ENCODE results near the gene OGFRL1.
"Not testable (repeated sequence)": the region's sequence is repeated elsewhere in the genome, so short reads cannot be mapped to it uniquely, and the experiment has no call there.

OGFRL1 gene

DNA sequence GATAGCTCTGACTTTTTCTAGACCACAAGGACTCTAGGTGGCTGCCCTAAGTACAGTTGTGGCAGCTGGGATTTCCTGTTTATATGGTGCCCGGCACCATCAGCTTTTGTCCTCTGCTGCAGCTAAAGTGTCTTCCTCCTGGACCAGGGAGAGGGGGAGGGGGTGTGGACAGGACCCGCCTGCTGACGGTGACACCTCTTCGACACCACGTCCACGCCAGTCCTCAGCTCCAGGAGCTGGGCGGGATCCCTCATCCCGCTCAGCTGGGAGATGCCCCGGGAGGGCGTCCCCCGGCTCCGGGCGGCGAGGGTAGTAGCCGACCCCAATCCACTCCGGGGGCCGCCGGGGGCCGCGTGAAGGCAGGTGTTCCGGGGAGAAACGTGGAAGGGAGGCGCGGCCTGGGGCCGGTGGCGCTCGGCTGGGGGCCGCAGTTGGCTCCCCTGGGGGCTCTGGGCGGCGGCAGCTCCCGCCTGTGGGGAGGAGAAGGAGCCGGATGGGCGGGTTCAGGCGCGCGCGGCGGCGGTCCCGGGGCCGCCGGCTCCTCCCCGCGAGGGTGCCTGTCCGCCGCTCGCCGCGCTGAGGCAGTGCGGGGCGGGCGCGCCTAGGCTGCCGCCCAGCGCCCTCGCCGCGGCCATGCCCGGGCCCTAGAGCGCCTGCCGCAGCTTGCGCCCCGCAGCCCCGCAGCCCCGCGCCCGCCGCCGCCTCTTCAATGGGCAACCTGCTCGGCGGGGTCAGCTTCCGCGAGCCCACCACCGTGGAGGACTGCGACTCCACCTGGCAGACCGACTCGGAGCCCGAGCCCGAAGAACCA is at the start of gene OGFRL1:
Gene OGFRL1, plus strand, starts transcription at position 584 of the 811 bp plus-strand sequence. Its CDS starts 126 bp downstream, at position 710.
- peak; percentile 45 to 46 for DNase-seq (ENCODE audit: extremely low read depth in 1 of 2, low read depth in 1 of 2)

DNA sequence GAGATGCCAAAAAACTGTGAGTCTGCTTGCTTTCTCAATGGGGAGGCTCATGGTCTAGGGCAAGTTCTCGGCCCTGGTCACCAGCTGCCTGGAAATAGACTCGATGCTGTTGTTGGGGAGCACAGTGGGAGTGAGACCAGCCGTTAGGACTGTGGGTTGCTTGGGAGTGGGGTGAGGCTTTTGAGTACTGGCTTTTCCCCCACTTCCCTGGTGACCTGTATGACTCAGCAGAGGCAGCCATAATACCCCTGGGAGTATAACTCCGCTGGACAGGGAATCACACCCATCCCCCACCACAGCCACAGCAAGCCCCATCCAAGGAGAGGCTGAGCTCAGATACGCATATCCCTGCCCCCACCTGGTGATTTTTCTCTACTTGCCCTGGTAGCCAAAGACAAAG is 48.9 kb upstream of the OGFRL1 start:
- DNase-seq (ENCODE audit: extremely low read depth in 1 of 2, low read depth in 1 of 2) = no peak

DNA sequence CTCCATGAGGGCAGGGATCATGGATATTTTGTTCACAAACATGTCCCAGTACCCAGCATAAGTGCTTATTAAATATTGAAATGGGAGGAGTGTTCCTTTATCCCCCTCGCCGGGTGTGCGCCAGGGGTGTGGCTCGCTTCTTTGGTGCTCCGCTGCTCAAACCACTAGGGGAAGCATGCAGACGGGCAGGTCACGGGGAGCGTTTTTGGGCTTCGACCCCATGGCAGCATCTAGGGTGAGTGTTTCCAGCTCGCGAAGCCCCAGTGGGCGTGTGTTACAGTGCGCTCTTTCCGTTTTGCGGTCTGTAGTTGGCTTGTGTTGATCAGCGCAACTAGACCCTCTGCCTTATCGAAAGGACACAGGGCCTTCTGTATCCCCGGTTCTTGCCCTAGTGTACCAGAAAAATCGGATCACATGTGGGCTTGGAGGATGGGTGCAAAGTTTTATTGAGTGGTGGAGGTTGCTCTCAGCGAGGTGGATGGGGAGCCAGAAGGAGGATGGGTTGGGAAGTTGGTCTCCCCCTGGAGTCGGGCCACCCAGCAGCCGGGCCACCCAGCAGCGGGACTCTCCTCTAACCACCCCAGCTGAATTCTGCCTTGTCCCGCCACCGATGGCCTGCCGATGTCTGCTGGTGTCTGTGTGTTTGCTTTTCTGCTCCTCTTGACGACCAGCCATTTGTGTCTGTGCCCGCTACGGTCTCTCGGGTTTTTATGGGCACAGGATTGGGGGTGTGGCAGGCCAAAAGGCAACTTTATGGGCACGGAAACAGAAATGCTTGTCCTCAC is 43.2 kb upstream of the OGFRL1 start:
- DNase-seq (ENCODE audit: extremely low read depth in 1 of 2, low read depth in 1 of 2) = no peak

DNA sequence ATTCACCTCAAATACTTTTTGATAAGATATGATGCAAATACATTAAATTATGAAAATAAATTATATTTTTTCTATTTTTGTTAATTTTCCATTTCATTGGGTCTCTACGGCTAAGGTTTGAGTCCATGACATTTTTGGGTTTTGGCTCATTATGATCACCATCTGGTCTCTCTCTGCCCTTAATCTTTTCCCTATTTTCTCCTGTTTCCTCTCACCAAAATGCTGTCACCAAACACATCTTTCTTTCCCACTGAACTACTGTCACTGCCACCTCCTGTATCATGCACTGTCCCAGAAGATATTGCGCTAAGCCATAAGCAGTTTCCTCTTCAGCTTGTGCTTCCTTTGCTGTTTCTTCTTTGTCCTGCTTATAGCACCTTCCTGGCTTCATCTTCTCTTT is 42.0 kb upstream of the OGFRL1 start:
- DNase-seq (ENCODE audit: extremely low read depth in 1 of 2, low read depth in 1 of 2) = no peak

DNA sequence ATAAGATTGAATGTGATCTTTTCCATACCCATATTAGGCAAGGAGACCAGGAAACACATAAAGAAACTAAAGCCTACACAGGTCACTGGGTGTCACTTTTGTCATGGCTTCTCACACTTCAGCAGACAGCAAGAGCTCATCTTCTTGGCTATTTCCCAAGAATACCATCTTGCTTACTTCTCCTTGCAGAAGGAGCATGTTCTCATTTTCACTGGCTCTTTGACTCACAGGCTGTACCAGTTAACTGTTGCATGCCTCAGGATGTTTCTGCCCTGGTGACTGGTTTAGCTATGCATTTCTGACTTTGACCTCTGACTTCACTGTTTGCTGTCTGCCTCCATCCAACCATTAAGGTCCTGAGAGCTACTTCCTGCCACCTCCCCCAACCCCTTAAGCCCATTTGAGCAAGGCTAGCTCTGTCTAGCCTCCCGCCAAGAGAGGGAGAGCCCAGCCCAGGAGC is 40.3 kb upstream of the OGFRL1 start:
- DNase-seq (ENCODE audit: extremely low read depth in 1 of 2, low read depth in 1 of 2) = no peak

DNA sequence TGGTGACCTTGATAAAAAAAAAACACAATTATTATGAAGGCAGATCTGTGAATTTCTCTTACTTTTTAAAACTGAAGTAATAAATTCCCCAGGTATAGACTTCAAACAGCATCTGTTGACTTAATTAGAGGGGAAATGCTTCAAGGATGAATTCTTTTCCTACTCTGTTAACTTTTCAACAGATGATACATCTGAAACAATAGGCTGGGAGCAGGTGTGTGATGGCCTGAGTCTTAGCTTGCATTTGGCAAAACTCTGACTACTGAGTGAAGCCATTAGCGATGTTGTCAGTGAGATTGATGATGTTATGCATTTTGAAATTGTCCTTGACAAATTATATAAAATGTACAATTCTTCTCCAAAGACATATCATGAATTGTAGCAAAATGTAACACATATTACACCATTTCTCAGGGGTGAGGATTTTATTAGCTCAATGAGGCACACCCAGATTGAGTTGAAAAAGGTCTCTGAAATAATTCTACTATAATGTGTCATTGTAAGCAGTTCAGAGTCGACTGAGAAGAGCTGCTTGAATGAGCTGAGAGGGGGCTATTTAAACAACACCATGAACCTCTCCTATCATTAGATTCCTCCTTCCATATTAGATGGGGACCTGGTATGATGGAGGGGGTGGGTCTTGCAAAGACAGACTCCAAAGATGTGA is 39.6 kb upstream of the OGFRL1 start:
- DNase-seq (ENCODE audit: extremely low read depth in 1 of 2, low read depth in 1 of 2) = no peak

DNA sequence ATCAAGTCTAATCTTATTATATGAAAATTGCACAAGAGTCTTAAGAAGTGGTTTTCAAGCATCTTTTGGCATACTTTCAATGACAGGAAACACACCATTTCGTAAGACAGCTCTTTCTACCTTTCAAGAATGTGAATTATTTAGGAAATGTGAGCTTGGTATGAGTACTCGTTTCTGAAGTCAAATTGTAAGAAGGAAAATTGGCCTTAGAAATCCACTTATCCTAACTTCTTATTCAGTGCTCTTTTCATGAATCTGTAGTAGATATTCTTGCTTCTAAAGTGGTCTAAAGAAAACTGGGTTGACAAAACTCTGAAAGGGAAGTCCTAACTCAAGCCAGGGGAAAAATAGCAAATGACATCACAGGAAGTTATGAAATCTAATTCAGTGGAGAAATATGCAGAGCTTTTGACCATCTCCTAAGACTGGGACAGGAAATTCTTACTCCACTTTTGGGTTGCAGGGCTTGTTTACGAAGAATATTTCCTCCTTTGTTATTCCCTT is 38.5 kb upstream of the OGFRL1 start:
- DNase-seq (ENCODE audit: extremely low read depth in 1 of 2, low read depth in 1 of 2) = no peak

DNA sequence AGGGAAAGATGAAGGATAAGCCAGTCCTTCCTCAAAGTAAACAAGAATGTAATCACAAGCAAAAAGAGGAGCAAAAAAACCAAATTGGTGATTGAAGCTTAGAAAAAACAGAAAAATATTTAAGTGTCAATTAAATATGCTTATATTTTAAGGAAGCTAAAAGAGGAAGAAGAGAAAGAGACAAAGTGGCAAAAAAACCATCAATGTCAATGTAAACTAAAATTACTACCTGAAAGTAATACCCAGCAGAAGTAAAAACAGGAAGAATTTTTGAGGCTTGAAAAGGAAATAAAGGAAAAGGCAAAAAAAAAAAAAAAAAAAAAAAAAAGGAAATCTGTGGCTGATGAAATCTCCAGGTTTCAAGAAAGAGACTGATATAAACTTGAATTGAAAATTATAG is 36.2 kb upstream of the OGFRL1 start:
- no peak for DNase-seq (ENCODE audit: extremely low read depth in 1 of 2, low read depth in 1 of 2)

DNA sequence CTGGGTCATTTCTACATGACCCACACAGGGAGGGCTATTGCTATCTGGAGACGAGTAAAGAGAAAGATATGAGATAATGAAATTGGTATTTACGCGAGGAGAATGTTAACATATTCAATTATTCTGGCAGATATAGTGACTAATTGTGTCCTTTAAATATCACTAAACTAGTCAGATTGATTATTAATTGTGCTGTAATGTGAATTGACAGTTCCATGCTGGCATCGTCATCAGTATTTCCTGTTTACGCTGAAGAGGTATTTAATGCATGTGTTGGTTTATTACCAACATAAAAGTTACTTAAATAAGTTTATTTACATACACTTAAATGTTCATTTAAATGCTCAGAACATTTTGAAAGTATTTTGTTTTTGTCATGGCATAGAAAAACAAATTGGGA is 35.7 kb upstream of the OGFRL1 start:
- no peak for DNase-seq (ENCODE audit: extremely low read depth in 1 of 2, low read depth in 1 of 2)

DNA sequence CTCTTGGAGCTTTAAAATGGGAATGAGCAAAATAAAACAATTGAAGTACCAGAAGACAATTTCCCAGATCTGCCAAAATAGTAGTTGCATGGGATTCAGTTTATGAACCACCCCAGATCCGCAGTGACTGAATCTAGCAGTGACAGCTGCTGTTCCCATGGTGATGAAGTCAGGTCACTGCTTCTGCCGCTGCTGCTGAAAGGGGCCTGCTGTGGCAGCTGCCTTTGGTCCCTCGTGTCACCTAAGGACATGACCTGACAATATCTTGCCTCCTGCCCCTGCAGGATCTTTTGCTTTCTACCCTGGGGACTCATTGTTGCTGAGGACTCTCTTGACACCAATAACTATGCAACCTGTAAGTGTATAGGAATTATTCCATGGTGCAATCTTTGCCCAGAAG is 34.3 kb upstream of the OGFRL1 start:
- DNase-seq (ENCODE audit: extremely low read depth in 1 of 2, low read depth in 1 of 2) = no peak

DNA sequence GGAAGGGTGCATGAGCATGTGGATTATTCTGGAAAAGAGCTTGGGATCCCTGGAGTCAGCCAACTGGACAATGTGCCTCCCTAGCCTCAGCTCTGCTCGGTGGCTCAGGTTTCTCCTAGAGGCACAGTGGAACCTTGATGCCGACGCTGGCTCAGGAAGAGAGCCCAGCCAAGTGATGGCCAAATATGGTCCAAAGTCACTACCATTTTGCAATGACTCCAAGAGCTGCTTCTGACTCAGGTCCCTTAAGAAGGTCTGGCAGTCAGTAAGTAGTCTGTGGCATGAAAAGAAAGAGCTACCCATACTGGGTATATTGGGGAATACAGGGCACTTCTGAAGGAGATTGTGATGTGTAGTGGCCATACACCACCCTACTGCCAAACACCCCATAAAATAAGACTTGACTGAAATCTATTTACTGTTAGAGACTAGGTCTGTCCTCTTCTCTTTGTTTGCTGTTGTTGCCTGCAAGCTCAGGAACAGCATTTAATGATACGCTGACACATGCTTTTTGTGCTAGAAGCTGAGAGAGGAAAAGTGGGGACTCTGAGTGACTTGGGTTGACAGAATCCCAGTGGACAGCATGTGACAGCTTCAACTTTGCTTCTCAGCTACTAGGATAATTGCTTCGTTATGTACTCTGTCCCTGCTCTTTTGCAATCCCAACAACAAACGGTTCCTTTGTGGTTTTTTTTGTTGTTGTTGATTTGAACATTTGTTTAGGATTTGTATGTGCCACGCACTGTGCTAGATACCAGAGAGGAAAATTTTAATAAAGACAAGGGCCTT is 30.3 kb upstream of the OGFRL1 start:
- no peak for DNase-seq (ENCODE audit: extremely low read depth in 1 of 2, low read depth in 1 of 2)

DNA sequence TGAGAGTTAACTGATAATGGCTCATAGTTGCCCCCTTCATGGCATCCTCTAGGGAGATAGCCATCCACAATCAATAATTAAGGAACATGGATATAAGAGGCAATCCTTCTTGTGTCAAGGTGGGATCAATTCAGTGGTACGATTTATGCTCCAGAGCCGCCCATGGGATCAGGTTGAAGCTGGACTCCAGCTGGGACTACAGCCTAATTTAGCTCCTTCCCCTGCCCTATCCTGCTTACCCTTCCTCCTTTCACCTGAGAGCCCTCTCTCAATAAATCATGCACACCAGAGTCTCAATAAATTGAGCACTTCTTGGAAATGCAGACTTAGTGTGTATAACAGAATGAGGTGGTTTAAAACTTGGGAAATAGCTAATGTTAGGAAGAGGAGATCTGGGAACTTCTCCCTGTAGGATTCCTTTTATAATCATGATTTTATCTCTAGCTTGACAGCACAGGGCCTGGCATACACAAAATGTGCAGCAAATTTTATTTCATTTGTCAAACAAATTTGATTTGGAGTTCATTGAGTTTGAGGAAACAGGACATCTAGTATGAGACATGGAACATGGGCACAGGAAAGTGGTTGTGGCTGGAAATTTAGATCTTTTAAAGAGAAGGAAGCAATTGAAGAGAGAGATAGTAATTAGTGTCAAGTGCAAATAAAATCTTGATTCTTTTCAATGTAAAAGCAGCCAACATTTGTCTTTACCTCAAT is 28.6 kb upstream of the OGFRL1 start:
- no peak for DNase-seq (ENCODE audit: extremely low read depth in 1 of 2, low read depth in 1 of 2)

DNA sequence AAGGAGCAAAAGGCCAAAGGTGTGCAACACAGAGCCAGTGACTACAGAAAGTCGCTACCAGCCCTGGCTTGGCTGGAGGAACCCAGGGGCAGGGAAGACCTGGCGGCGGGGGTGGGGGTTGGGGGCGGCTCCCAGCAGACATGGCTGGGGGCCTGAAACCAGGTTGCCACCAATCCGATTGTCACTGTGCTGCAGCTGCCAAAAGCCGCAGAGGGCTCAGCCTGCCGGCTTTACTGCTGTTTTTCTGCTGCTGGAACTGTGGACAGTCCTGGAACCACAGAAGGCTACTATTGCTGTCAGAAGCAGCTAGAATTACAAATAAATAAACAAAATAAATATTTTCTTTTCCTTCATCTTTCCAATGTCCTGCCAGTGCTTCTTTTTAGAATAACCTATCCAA is 25.7 kb upstream of the OGFRL1 start:
- no peak for DNase-seq (ENCODE audit: extremely low read depth in 1 of 2, low read depth in 1 of 2)

DNA sequence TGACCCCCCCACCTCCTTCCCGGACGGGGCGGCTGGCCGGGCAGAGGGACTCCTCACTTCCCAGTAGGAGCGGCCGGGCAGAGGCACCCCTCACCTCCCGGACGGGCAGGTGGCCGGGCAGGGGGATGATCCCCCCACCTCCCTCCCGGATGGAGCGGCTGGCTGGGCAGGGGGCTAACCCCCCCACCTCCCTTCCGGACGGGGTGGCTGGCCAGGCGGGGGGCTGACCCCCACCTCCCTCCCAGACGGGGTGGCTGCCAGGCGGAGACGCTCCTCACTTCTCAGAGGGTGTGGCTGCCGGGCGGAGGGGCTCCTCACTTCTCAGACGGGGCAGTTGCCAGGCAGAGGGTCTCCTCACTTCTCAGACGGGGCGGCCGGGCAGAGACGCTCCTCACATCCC is 22.2 kb upstream of the OGFRL1 start:
- not testable (repeated sequence) for DNase-seq (ENCODE audit: extremely low read depth in 1 of 2, low read depth in 1 of 2)

DNA sequence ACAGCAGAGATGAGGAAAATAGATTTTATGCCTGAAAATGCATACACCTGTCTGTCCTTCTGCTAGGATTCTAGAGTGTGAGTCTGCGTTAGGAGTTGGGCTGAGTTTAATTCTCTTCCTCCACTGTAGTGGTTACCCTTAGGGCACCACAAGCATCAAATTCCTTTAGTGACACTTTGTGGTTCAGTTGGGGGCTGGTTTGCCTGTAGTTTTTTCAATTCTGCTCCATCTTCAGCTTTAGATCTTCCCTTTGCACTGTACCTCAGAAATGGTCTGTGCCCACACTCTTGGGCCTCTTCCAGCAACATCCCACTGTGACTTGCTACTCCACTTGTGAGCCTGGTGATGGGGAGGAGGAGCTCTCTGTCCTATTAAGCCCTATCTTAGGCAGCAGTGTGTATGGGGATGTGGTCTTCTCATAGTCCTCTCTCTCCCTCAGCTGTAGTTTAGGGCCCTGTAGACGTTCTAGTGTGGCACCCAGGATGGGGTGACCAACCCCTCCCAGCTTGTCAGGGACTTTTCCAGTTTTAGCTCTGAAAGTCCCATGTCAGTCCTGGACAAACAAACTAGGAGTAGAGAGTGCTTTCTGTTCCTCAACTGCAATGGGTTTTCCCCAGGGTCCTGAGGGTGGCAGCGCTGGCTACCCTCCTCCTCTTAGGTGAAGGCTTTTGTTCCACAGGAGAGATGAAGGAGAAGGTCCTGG is 19.7 kb upstream of the OGFRL1 start:
- DNase-seq (ENCODE audit: extremely low read depth in 1 of 2, low read depth in 1 of 2) = no peak

DNA sequence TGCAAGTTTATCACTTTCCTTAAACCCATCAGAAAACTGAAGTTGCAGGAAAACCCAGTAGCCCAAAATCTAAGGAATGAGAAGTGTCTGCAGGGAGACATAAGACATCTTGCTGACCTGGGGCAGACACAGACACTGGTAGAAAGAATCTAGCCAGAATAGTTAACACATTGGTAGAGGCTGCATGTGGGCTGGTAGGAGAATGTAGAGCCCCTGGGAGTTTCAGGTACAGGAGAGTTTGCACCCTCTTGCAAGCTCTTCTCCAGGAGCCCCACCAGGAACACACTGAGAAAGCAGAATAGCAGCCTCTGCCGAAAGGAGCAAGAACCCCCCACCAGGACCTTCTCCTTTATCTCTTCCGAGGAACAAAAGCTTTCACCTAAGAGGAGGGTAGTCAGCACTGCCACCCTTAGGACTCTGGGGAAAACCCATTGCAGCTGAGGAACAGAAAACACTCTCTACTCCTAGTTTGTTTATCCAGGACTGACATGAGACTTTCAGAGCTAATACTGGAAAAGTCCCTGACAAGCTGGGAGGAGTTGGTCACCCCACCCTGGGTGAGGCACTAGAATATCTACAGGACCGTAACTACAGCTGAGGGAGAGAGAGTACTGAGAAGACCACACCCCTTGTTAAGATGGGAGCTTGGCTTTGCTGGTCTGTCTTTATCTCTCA is 10.5 kb upstream of the OGFRL1 start:
- no peak for DNase-seq (ENCODE audit: extremely low read depth in 1 of 2, low read depth in 1 of 2)

DNA sequence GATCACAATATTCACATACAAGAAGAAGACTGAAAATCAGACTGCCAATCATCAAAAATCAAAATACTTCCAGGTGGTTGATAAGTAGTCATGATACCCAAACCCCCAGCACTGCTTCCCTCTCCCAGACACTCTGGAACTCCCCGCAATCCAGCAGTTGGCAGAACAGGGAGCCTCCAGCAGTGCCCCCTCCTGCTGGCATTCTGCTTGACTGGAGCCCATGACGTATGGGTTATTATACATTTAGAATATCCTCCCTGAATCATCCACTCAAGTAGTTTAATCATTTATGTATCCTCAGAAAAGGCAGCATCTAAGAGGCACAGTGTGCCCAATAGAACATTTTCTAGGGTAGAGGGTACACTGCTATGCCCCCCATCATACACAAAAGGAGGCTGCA is 9.3 kb upstream of the OGFRL1 start:
- DNase-seq (ENCODE audit: extremely low read depth in 1 of 2, low read depth in 1 of 2) = no peak

DNA sequence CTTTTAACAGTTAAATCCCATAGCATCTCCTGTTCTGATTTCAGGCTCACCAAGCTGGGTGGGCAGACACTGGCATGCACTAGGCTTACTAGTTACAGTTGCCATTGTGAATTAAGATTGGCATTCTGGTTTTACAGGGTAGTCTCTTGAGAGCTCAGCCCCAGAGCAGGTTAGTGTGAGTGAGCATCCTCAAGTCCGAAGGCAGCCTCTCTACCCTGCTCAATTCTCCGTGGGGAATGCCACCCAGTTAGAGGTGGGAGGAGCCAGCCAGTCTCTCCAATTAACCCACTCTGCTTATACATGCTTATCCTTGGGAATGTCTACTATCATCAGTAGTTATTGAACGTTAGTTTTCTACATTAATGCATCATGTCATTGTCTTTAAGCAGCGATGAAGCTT is 8.9 kb upstream of the OGFRL1 start:
- DNase-seq (ENCODE audit: extremely low read depth in 1 of 2, low read depth in 1 of 2) = no peak

DNA sequence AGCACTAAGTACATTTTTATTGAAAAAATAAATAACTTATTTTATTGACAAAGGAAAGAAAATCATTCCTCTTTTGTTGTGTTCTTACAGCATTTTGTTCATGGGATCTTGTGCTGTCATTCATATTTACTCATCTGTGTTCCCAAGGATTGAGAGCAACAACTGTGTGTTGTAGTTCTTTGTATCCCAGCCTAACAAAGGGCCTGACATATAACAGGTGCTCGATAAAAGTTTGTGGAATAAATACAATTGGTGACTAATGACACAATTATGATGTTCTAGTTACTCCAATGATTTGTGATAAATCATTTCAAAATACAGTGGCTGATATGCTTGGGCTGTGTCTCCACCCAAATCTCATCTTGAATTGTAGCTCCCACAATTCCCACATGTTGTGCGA is 7.9 kb upstream of the OGFRL1 start:
- DNase-seq (ENCODE audit: extremely low read depth in 1 of 2, low read depth in 1 of 2) = no peak
